ENCODE measurements around the gene TMED8.
"Not testable (repeated sequence)": the region's sequence is repeated elsewhere in the genome, so short reads cannot be mapped to it uniquely, and the experiment has no call there.

The TMED8 gene

GRCh38 chr14:77376771-77377501 is at the start of gene TMED8, which contains the start of gene SAMD15:
TMED8 (minus strand) TSS chr14:77377094; CDS start chr14:77377053, 41 bp downstream.
SAMD15 (plus strand) TSS chr14:77377379; CDS start chr14:77377419, 40 bp downstream.
- peak; percentile 89 for DNase-seq

GRCh38 chr14:77426396-77426795 is 49.5 kb upstream of the TMED8 start:
- no peak for DNase-seq

GRCh38 chr14:77424862-77425261 is 48.0 kb upstream of the TMED8 start:
- no peak for DNase-seq

GRCh38 chr14:77423423-77423822 is 46.5 kb upstream of the TMED8 start, which contains the start of gene NOXRED1:
NOXRED1 (minus strand) TSS chr14:77423523; CDS start chr14:77422889, 634 bp downstream.
- no peak for DNase-seq

- no peak for DNase-seq
Measured at GRCh38 chr14:77421201-77421600, 44.3 kb upstream of the TMED8 start.

- DNase-seq = no peak
Measured at GRCh38 chr14:77416836-77417235, 39.9 kb upstream of the TMED8 start.

- DNase-seq = not testable (repeated sequence)
Measured at GRCh38 chr14:77416098-77416497, 39.2 kb upstream of the TMED8 start.

- DNase-seq = not testable (repeated sequence)
Measured at GRCh38 chr14:77415403-77416030, 38.6 kb upstream of the TMED8 start.

- DNase-seq = no peak
Measured at GRCh38 chr14:77409131-77409533, 32.2 kb upstream of the TMED8 start.

- DNase-seq = no peak
Measured at GRCh38 chr14:77407158-77407557, 30.3 kb upstream of the TMED8 start.

- no peak for DNase-seq
Measured at GRCh38 chr14:77406718-77407117, 29.8 kb upstream of the TMED8 start.

- DNase-seq = no peak
Measured at GRCh38 chr14:77406086-77406485, 29.2 kb upstream of the TMED8 start.

- no peak for DNase-seq
Measured at GRCh38 chr14:77403768-77404167, 26.9 kb upstream of the TMED8 start.

- DNase-seq = no peak
Measured at GRCh38 chr14:77400216-77400615, 23.3 kb upstream of the TMED8 start.

GRCh38 chr14:77390188-77390587 is 13.3 kb upstream of the TMED8 start:
- DNase-seq = no peak

- no peak for DNase-seq
Measured at GRCh38 chr14:77378701-77379100, 1.8 kb upstream of the TMED8 start.

- no peak for DNase-seq
Measured at GRCh38 chr14:77377502-77377844, 579 bp upstream of the TMED8 start.

GRCh38 chr14:77375973-77376770 is 722 bp downstream of the TMED8 start:
- DNase-seq = peak; percentile 17

GRCh38 chr14:77375164-77375950 is 1.5 kb downstream of the TMED8 start:
- no peak for DNase-seq

GRCh38 chr14:77372304-77372841 is 4.5 kb downstream of the TMED8 start:
- DNase-seq = no peak

GRCh38 chr14:77369285-77369684 is 7.6 kb downstream of the TMED8 start:
- DNase-seq = no peak

GRCh38 chr14:77364146-77364545 is 12.7 kb downstream of the TMED8 start:
- no peak for DNase-seq
